ENCODE measurements around the gene ARSJ. TPM values are rescaled to one million over a fixed set of nuclear protein-coding genes. Genes with fewer than 3 reads are reported as not detected.

Gene ARSJ
- total and polyA plus RNA-seq, 4 donors, result 2.3 to 20.6 (median 6.6) TPM

DNA sequence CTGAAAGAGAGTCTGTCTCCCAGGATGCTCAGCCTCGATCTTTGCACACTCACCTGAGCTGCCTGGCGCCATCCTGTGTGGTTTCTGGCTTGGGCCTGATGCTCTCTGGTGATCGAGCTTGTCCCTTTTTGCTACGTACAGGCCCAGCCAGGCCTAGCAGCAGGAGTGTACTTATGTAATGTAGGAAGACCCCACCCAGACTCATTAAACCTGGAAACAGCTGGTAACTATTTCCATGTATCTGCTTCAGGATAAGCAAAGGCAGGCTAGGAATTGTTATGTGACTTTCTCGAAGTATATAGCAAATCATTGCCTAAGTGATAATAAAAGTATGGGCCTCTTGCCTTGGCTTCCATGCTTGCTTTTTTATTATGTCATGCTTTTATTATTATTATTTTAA is 18.6 kb upstream of the ARSJ start:
- no peaks in the 10 kb centered on the region for H3K27me3 ChIP-seq (ENCODE audit: control insufficient read depth in 3 of 3, insufficient read depth in 3 of 3, low read length in 2 of 3)
- no peak overlapping the region for H3K27ac ChIP-seq (ENCODE audit: low read depth in 1 of 2, low read length in 1 of 2)
- no peaks in the 10 kb centered on the region for H3K36me3 ChIP-seq (ENCODE audit: control insufficient read depth in 4 of 4, insufficient read depth in 4 of 4, low read length in 4 of 4)
- no peak for TF ChIP-seq CTCF (IDR thresholded peaks at IDR 0.05; ENCODE audit: control extremely low read depth, extremely low read depth)
- H3K4me3 ChIP-seq, result no peak overlapping the region
- ATAC-seq (ENCODE audit: insufficient read depth, low FRiP score), result no peak
- no peaks in the 10 kb centered on the region for H3K9me3 ChIP-seq (ENCODE audit: control insufficient read depth in 4 of 4, insufficient read depth in 3 of 4, low read length in 3 of 4)
- WGBS, 2 donors, result 86% methylated on average over 5 of the region's 5 CpGs
- H3K9ac ChIP-seq (ENCODE audit: insufficient read depth in 1 of 2, low read length in 2 of 2), result no peak overlapping the region
- H3K4me1 ChIP-seq (ENCODE audit: control insufficient read depth in 5 of 5, insufficient read depth in 5 of 5, low read length in 5 of 5), result no peaks in the 10 kb centered on the region
- DNase-seq, result no peak

DNA sequence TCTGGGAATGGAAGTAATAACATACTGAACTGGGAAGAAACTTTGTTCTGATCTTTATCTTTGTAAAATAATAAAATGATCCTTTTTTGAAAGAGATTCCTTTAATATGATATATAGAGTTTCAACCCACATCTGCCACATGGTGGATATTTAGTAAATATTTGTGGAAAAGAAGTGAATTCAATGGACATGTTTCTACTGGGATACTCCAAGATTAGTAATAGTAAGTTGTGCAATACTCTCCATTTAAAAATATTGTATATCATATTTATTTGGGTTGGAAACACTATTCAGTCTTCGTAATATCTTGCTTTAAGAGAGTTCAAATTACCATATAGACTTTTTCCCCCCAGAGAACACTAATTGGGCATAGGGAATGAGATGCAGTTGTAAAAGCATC is 17.8 kb upstream of the ARSJ start:
- H3K27me3 ChIP-seq (ENCODE audit: control insufficient read depth in 3 of 3, insufficient read depth in 3 of 3, low read length in 2 of 3), result no peaks in the 10 kb centered on the region
- H3K9me3 ChIP-seq (ENCODE audit: control insufficient read depth in 4 of 4, insufficient read depth in 3 of 4, low read length in 3 of 4), result no peaks in the 10 kb centered on the region
- no peak overlapping the region for H3K9ac ChIP-seq (ENCODE audit: insufficient read depth in 1 of 2, low read length in 2 of 2)
- H3K4me3 ChIP-seq, result no peak overlapping the region
- TF ChIP-seq CTCF (IDR thresholded peaks at IDR 0.05; ENCODE audit: control extremely low read depth, extremely low read depth), result no peak
- WGBS, 2 donors, result 90 to 100% methylated on average over 1 of the region's 1 CpG
- no peak for ATAC-seq (ENCODE audit: insufficient read depth, low FRiP score)
- H3K27ac ChIP-seq (ENCODE audit: low read depth in 1 of 2, low read length in 1 of 2), result no peak overlapping the region
- H3K36me3 ChIP-seq (ENCODE audit: control insufficient read depth in 4 of 4, insufficient read depth in 4 of 4, low read length in 4 of 4), result no peaks in the 10 kb centered on the region
- no peak for DNase-seq
- no peaks in the 10 kb centered on the region for H3K4me1 ChIP-seq (ENCODE audit: control insufficient read depth in 5 of 5, insufficient read depth in 5 of 5, low read length in 5 of 5)

GRCh38 chr4:113996599-113997177 is 17.2 kb upstream of the ARSJ start:
- Histone ChIP-seq H3K36me3 (ENCODE audit: control insufficient read depth in 4 of 4, insufficient read depth in 4 of 4, low read length in 4 of 4) (no peaks in the 10 kb centered on the region), H3K4me1 (ENCODE audit: control insufficient read depth in 5 of 5, insufficient read depth in 5 of 5, low read length in 5 of 5) (no peaks in the 10 kb centered on the region), H3K9me3 (ENCODE audit: control insufficient read depth in 4 of 4, insufficient read depth in 3 of 4, low read length in 3 of 4) (no peaks in the 10 kb centered on the region), H3K4me3 (no peak overlapping the region), H3K27me3 (ENCODE audit: control insufficient read depth in 3 of 3, insufficient read depth in 3 of 3, low read length in 2 of 3) (no peaks in the 10 kb centered on the region), H3K27ac (ENCODE audit: low read depth in 1 of 2, low read length in 1 of 2) (no peak overlapping the region), H3K9ac (ENCODE audit: insufficient read depth in 1 of 2, low read length in 2 of 2) (no peak overlapping the region)
- DNase-seq, result no peak
- ATAC-seq (ENCODE audit: insufficient read depth, low FRiP score), result no peak
- no peak for TF ChIP-seq CTCF (IDR thresholded peaks at IDR 0.05; ENCODE audit: control extremely low read depth, extremely low read depth)
- 75 to 79% methylated on average over 4 of the region's 4 CpGs for WGBS, 2 donors

DNA sequence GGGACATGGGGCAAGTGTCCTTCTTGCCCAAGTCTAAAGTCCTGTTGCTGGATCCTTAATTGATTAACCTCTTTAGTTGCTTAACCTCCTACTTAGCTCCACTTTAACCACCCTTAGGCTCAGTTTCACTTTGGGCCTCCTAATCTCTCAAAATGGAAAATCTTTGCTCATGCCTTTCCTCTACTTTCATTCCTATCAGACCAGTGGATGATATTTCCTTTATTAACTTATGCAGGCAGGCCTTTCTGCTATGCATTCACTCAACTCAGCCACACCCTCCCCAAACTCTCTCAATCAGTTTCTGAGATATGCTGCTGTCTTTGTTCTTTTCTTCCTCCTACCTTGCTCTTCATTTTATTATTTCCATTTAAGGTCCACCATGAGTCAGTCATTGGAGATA is 14.4 kb upstream of the ARSJ start:
- ATAC-seq (ENCODE audit: insufficient read depth, low FRiP score) (no peak), DNase-seq (no peak)
- H3K4me3 ChIP-seq, result no peak overlapping the region
- no peaks in the 10 kb centered on the region for H3K9me3 ChIP-seq (ENCODE audit: control insufficient read depth in 4 of 4, insufficient read depth in 3 of 4, low read length in 3 of 4)
- H3K27me3 ChIP-seq (ENCODE audit: control insufficient read depth in 3 of 3, insufficient read depth in 3 of 3, low read length in 2 of 3), result no peaks in the 10 kb centered on the region
- no peaks in the 10 kb centered on the region for H3K4me1 ChIP-seq (ENCODE audit: control insufficient read depth in 5 of 5, insufficient read depth in 5 of 5, low read length in 5 of 5)
- H3K9ac ChIP-seq (ENCODE audit: insufficient read depth in 1 of 2, low read length in 2 of 2), result no peak overlapping the region
- no peak for TF ChIP-seq CTCF (IDR thresholded peaks at IDR 0.05; ENCODE audit: control extremely low read depth, extremely low read depth)
- no peaks in the 10 kb centered on the region for H3K36me3 ChIP-seq (ENCODE audit: control insufficient read depth in 4 of 4, insufficient read depth in 4 of 4, low read length in 4 of 4)
- no peak overlapping the region for H3K27ac ChIP-seq (ENCODE audit: low read depth in 1 of 2, low read length in 1 of 2)

All from lung (tissue), 12 donors.